NCI-H1694 (cell line): ENCODE results near the gene SORL1.
A peak's percentile ranks its signal among the peaks of the same experiment; 100 is the strongest.
"Not testable (repeated sequence)": the region's sequence is repeated elsewhere in the genome, so short reads cannot be mapped to it uniquely, and the experiment has no call there.

Experiments
- DNase-seq: peaks from one replicate; lab custom pipeline; 2025; lab: John Stamatoyannopoulos, UW

SORL1 gene

GRCh38 chr11:121478895-121479697, 27.0 kb downstream of the SORL1 start:
- no peak for DNase-seq

- no peak for DNase-seq
Measured at GRCh38 chr11:121479698-121480238, 27.7 kb downstream of the SORL1 start.

GRCh38 chr11:121481484-121482230, 29.5 kb downstream of the SORL1 start:
- not testable (repeated sequence) for DNase-seq

- DNase-seq, result no peak
Measured at GRCh38 chr11:121482231-121483129, 30.4 kb downstream of the SORL1 start.

GRCh38 chr11:121483805-121484480, 31.8 kb downstream of the SORL1 start:
- DNase-seq, result no peak

GRCh38 chr11:121485216-121485615, 33.1 kb downstream of the SORL1 start:
- no peak for DNase-seq

DNA sequence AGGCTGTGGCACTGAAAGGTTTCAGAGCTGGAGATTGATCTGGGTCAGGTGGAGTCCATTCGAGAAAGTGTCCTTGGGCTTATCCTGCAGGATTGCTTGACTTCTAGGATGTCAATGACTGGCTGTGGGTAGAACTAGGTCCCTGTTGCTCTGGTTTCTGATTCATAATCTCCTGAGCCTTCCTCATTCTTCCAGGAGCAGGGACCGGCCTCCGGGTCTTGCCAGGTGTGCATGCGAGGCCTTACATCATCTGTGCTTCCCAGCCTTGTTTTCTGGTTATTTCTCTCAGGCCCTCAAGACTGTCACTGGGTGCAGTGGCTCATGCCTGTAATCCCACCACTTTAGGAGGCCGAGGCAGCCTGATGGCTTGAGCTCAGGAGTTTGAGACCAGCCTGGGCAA, 33.9 kb downstream of the SORL1 start:
- no peak for DNase-seq

- no peak for DNase-seq
Measured at GRCh38 chr11:121487191-121487590, 35.1 kb downstream of the SORL1 start.

DNA sequence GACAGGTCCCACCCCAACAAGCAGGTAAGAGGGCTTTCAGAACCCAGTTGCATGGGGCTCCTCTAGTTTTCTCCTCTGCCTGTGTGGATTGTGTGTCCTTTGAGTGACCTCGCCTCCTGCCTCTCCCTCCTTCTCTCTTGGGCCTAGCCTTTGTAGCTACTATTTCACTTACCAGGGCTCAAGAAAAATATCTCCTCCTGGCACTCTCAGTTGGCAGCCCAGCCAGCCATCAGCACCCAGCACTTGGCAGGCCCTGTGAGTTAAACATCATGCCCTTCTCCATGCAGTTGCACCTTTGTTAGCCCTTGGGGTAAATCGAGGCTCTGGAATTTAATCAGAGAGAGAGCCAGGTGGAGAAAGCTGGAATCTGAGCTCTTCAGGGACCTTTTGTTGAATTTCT, 36.1 kb downstream of the SORL1 start:
- DNase-seq, result no peak

- DNase-seq, result no peak
Measured at GRCh38 chr11:121488641-121489040, 36.5 kb downstream of the SORL1 start.

- DNase-seq, result no peak
Measured at GRCh38 chr11:121489823-121490222, 37.7 kb downstream of the SORL1 start.

DNA sequence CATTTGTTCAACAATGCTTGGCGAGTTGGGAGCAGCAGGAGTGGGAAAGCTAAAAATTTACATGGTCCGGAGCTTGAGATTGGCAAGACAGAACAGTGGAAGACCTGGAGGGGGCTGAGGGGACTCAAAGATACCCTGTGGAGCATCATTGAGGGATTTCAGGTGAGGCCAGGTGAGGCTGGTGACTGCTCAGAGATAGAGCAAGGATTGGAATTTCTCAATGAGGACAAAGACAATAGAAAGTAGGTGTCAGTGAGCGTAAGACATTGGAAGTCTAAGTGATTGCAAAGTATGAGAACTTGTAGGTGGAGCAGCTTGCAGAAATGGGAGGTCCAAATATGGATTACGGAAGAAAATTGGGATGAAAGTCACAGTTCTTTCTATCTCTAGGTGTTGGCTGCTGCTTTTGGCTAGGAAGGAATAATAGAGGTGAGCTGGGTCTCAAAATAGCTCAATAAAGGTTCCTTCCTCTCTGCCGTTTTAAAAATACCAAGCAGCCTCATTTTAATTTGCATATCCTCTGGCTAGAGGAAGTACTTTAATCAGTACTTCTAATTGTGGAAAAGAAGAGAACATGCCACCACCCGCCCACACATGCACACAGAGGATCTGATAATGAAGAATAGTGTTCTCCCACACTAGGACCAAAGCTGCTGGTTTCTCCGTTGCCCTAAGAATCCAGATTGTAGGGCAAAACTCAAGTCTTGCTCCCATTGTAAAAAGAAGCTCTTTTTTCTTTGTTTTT, 42.4 kb downstream of the SORL1 start:
- no peak for DNase-seq

DNA sequence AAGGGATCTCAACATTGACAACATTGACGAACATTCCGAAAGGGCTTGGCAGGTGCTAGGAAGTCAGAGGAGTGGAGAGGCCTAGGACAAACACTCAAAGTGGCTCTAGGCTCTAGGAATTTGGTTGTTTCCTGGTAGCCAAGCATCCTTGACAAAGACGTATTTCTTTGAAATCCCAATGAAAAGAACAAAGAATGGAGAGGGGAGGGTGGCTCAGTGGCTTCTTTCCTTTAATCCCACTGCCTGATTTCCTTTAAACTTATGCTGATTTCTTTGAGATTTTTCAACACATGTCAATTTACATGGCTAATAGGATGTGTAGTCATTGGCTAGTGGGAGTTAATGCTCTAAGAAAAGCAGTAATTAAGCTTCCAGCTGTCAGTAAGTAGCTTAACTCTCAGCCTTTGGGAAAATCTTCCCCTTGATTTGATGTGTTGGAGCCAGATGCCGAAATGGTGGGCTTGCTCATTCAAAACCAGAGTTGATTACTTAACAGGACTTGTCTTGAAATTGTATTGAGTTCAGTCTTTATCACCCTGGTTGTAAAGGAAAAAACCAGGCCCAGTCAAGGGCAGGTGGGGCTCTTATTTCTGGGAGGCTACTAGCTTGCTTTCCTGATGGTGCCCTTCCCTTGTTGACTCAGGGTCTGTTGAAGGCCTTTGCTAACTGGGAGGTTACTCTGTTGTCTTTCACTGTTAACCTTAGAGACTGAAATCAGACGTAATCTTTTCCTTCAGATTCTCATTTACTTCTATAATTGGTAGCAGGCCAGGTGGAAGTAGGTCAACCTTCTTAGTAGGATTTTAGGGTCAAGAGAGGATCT, 45.3 kb downstream of the SORL1 start:
- no peak for DNase-seq

DNA sequence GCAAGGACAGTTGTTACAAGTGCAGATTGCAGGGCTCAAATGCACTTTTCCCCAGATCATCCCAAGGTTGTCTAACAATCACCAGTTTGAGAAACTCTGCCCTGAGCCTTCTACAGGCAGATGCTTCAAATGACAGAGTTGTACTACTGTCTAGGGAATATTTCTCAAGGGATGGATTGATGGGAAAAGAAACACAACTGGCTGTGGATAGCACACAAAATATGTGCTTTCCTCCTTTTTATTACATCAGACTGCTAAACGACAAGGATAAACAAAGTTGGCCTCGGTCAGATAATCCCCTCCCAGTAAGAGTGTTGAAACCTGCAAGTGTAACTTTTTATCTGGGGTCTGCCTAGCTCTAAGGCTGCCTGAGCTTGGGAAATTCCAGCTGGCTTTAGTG, 47.3 kb downstream of the SORL1 start:
- DNase-seq, result no peak

- DNase-seq, result no peak
Measured at GRCh38 chr11:121500275-121500674, 48.2 kb downstream of the SORL1 start.

DNA sequence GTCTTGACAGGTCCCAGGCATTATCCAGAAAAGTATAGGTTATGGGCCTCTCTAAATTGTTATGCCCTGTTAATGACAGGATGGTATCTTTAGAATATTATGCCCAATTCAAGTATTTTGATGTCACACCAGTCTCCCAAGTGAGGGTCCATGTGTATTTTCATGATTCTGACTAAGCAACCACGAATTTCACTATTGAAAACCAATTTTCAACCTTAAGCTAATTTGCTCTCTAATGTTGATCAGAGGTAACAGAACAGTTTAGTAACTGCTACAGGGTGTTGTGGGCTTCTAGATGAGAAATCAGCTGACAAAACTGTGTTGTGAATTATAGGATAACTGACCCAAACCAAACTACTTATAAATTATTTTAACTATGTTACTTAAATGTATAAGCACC, 48.6 kb downstream of the SORL1 start:
- no peak for DNase-seq

GRCh38 chr11:121503051-121503450, 50.9 kb downstream of the SORL1 start:
- no peak for DNase-seq

DNA sequence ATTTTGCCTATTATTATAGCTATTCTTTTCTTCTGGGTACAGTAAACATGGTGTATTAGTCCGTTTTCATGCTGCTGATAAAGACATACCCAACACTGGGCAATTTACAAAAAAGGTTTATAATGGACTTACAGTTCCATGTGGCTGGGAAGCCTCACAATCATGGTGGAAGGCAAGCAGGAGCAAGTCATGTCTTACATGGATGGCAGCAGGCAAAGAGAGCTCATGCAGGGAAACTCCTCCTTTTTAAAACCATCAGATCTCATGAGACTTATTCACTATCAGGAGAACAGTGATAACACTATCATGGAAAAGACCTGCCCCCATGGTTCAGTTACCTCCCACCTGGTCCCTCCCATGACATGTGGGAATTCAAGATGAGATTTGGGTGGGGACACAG, 54.1 kb downstream of the SORL1 start:
- not testable (repeated sequence) for DNase-seq

GRCh38 chr11:121508449-121508848, 56.3 kb downstream of the SORL1 start:
- DNase-seq, result no peak

DNA sequence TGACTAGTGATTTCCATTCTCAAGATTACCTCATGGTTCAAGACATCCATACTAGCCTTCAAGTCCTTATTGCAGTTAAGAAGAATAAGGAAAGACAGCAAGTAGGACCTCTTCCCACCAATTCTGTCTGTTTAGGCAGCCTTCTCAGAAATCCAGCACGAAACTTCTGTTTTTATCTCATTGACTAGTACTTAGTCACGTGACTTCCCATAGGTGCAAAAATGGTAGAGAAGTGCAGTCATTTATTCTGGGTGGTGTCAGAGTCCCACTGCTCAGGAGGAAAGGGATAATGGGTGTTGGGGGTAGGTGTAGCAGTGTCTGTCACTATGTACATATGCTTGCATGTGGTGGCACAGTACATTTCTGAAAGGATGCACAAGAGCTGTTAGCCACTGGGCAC, 58.3 kb downstream of the SORL1 start:
- DNase-seq, result peak; percentile 5
